Measurements from ENCODE around the gene DEFB132. TPM values are rescaled to one million over a fixed set of nuclear protein-coding genes. Genes with fewer than 3 reads are reported as not detected.

DEFB132 gene
- total and polyA plus RNA-seq, 2 donors (not counting 1 experiment from before 2014, with no cell fraction given) = not detected

DNA sequence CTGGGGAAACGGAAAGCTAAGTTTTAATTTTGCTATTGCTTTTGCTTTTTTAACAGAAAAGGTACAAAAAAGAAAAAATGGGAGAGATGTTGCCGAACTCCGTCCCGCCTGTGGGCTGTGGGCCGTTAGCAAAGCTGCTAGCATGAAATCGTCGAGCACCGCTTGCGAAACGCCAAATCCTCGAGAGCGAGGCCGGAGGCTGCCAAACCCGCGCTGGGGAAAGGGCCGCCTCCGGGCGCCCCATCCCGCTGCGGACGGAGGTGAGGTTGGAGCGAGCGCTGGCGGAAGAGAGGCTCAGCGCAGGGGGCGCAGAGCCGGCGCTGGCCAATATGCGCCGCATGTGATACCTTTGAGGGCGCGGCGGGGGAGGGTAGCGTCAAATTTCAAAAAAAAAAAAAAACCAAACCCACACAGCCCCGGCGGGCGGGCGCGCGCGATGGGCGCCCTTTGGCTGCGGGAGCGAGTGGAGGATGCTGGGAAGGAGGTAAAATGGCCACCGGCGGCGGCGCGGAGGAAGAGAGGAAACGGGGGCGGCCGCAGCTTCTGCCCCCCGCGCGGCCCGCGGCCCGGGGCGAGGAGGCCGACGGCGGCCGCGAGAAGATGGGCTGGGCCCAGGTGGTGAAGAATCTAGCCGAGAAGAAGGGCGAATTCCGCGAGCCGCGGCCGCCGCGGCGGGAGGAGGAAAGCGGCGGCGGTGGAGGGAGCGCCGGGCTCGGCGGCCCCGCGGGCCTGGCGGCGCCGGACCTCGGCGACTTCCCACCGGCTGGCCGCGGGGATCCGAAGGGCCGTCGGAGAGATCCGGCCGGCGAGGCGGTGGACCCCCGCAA is 39.8 kb downstream of the DEFB132 start, which contains the start of gene ZCCHC3:
Gene ZCCHC3 (plus strand): TSS at position 473 of the 827 bp plus-strand sequence. CDS start 17 bp downstream, at position 490.
- DNase-seq (peak; percentile 94), ATAC-seq (ENCODE audit: low read depth) (peak; percentile 86)
- Histone ChIP-seq H3K4me2 (replicated peaks; ENCODE audit: low read depth, low read length, poor library complexity, severe bottlenecking) (peak within 1 kb of the TSS; percentile 93), H3K27ac (ENCODE audit: low read length in 2 of 2) (peak within 1 kb of the TSS; percentile 85 to 88), H3K4me3 (ENCODE audit: control extremely low read depth in 1 of 5, extremely low read depth in 1 of 5, insufficient read depth in 1 of 5, low read depth in 2 of 5, low read length in 4 of 5) (peak within 1 kb of the TSS; percentile 84 to 94 (median 90)), H3K9ac (ENCODE audit: low read length) (peak within 1 kb of the TSS; percentile 90), H3K27me3 (replicated peaks in 1 of 4; ENCODE audit: control extremely low read depth in 1 of 4, control insufficient read depth in 3 of 4, insufficient read depth in 4 of 4, low read length in 3 of 4) (no peaks in the 10 kb centered on the region), H3K9me3 (ENCODE audit: control extremely low read depth in 1 of 3, control insufficient read depth in 2 of 3, insufficient read depth in 1 of 3, low read length in 2 of 3) (no peaks in the 10 kb centered on the region), H4K20me1 (ENCODE audit: control insufficient read depth, insufficient read depth, low read length, poor library complexity, severe bottlenecking) (peaks cover 28% of the 10 kb centered on the region), H3K36me3 (replicated peaks in 1 of 2; ENCODE audit: control extremely low read depth in 1 of 2, control insufficient read depth in 1 of 2, extremely low read depth in 1 of 2, insufficient read depth in 2 of 2, low read length in 1 of 2) (peaks cover 0 to 9% of the 10 kb centered on the region in 2 experiments), H3K79me2 (ENCODE audit: control insufficient read depth, insufficient read depth, low read length) (peaks cover 34% of the 10 kb centered on the region), H3K4me1 (ENCODE audit: control insufficient read depth in 2 of 2, insufficient read depth in 2 of 2, low read length in 2 of 2) (peaks cover 16 to 27% of the 10 kb centered on the region in 2 donors), H2AFZ (ENCODE audit: insufficient read depth, low read depth, low read length, poor library complexity, severe bottlenecking) (peak within 1 kb of the TSS; percentile 82)
- H3K4me3 Mint-ChIP-seq = peak within 1 kb of the TSS; percentile 99
- TF ChIP-seq EZH2 (IDR thresholded peaks at IDR 0.05; ENCODE audit: borderline replicate concordance, insufficient read depth, low read depth, low read length, poor library complexity, severe bottlenecking) = no peak
- TF ChIP-seq, protein P1, sequence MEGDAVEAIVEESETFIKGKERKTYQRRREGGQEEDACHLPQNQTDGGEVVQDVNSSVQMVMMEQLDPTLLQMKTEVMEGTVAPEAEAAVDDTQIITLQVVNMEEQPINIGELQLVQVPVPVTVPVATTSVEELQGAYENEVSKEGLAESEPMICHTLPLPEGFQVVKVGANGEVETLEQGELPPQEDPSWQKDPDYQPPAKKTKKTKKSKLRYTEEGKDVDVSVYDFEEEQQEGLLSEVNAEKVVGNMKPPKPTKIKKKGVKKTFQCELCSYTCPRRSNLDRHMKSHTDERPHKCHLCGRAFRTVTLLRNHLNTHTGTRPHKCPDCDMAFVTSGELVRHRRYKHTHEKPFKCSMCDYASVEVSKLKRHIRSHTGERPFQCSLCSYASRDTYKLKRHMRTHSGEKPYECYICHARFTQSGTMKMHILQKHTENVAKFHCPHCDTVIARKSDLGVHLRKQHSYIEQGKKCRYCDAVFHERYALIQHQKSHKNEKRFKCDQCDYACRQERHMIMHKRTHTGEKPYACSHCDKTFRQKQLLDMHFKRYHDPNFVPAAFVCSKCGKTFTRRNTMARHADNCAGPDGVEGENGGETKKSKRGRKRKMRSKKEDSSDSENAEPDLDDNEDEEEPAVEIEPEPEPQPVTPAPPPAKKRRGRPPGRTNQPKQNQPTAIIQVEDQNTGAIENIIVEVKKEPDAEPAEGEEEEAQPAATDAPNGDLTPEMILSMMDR (IDR thresholded peaks at IDR 0.05) = peak; percentile 19
- under 1% methylated on average over 89 of the region's 99 CpGs for WGBS (ENCODE audit: insufficient coverage)
- H3K4me1 Mint-ChIP-seq = peaks cover 40% of the 10 kb centered on the region
- intact Hi-C loops (cut with micrococcal nuclease) = loop anchor here (1.0 kb wide), 3 partner anchors 27 to 246 kb away; partner anchors contain the start of gene CSNK2A1
- no peaks in the 10 kb centered on the region for H3K27me3 Mint-ChIP-seq
- no peaks in the 10 kb centered on the region for H3K9me3 Mint-ChIP-seq (ENCODE audit: insufficient read depth)
- peak within 1 kb of the TSS; percentile 100 for H3K27ac Mint-ChIP-seq
- CTCF ChIA-PET = interaction anchor here (0.8 to 7.7 kb wide), 5 partner anchors 26 to 33 kb away, joined by 3 to 58 read pairs (median 4); partner anchors contain the start of gene SOX12
- POLR2A ChIA-PET = interaction anchor here (0.6 to 2.7 kb wide), 6 partner anchors 27 to 347 kb away, joined by 3 to 35 read pairs (median 4); partner anchors contain the start of genes CSNK2A1 and SOX12
